Lung (tissue), 12 donors: ENCODE results near the gene DRGX. TPM values are rescaled to one million over a fixed set of nuclear protein-coding genes. Genes with fewer than 3 reads are reported as not detected.

ENCODE experiments used
- ATAC-seq: fragments of 200-7000 bp; cut with Tn5 transposase; one replicate; pipeline ENCODE4 v1.9.1; 2020; ENCODE audit warnings: moderate number of reproducible peaks; ENCODE audit not compliant: insufficient read depth, low FRiP score
- DNase-seq, 3 donors: peaks; one replicate each; pipeline ENCODE4 v3.0.0-alpha.2; 2013 to 2017
- H3K27ac ChIP-seq, 2 donors: one replicate each; pipeline ENCODE4 v1.5.1; 2013; ENCODE audit warnings: mild to moderate bottlenecking in 2 of 2, moderate library complexity in 2 of 2, control low read depth in 1 of 2, inconsistent platforms in 1 of 2, low read depth in 1 of 2, low read length in 1 of 2
- H3K27me3 ChIP-seq, 3 donors: one replicate each; pipeline ENCODE4 v1.5.1; 2013; ENCODE audit warnings: low read length in 2 of 3; ENCODE audit not compliant: control insufficient read depth in 3 of 3, insufficient read depth in 3 of 3
- H3K36me3 ChIP-seq, 4 donors: one replicate each; pipeline ENCODE4 v1.5.1; 2013; ENCODE audit warnings: low read length in 4 of 4, mild to moderate bottlenecking in 1 of 4, moderate library complexity in 1 of 4; ENCODE audit not compliant: control insufficient read depth in 4 of 4, insufficient read depth in 4 of 4
- H3K4me1 ChIP-seq, 5 donors: one replicate each; pipeline ENCODE4 v1.5.1; 2013; ENCODE audit warnings: low read length in 5 of 5, mild to moderate bottlenecking in 2 of 5, moderate library complexity in 1 of 5; ENCODE audit not compliant: control insufficient read depth in 5 of 5, insufficient read depth in 5 of 5
- H3K4me3 ChIP-seq: one replicate; pipeline ENCODE4 v1.5.1; 2013; ENCODE audit warnings: mild to moderate bottlenecking, control low read depth, moderate library complexity
- H3K9ac ChIP-seq, 2 donors: one replicate each; pipeline ENCODE4 v1.5.1; 2013; ENCODE audit warnings: low read length in 2 of 2, control low read depth in 1 of 2; ENCODE audit not compliant: insufficient read depth in 1 of 2
- H3K9me3 ChIP-seq, 4 donors: one replicate each; pipeline ENCODE4 v1.5.1; 2013; ENCODE audit warnings: low read length in 3 of 4, mild to moderate bottlenecking in 1 of 4, moderate library complexity in 1 of 4; ENCODE audit not compliant: control insufficient read depth in 4 of 4, insufficient read depth in 3 of 4
- WGBS, 2 donors: extraction: QIAGEN DNeasy Blood & Tissue Kit; methylation state at CpG; one replicate each; pipeline ENCODE4 v1.1.7; 2013; 5-methylcytosine and 5-hydroxymethylcytosine counted together
- polyA plus RNA-seq, 2 donors: library from polyadenylated mRNA; stranded (reverse); fragments of 200-250 nt; gene quantifications; one replicate each; pipeline ENCODE4 v1.2.1, GENCODE V29; 2013
- total RNA-seq, 2 donors: library from RNA; depleted of rRNA in 1 of 2; stranded (reverse); fragments of >200 nt in 1 of 2; gene quantifications; one replicate each; pipeline ENCODE4 v1.2.1, GENCODE V29; 2014 to 2021
- TF ChIP-seq, protein P1 (sequence below): IDR thresholded peaks from 2 replicates; pipeline ENCODE4 v1.5.1; 2012; ENCODE audit warnings: mild to moderate bottlenecking; ENCODE audit errors: control extremely low read depth, extremely low read depth
- donor health status: control.
- donor health status: control.
- donor health status: Bipolar disorder and iron deficiency.
- donor health status: healthy.
- donor health status: DM: yes; HTN: yes; CAD: no.

DRGX gene
- total and polyA plus RNA-seq, 4 donors: 0.10 TPM; not detected in 3

DNA sequence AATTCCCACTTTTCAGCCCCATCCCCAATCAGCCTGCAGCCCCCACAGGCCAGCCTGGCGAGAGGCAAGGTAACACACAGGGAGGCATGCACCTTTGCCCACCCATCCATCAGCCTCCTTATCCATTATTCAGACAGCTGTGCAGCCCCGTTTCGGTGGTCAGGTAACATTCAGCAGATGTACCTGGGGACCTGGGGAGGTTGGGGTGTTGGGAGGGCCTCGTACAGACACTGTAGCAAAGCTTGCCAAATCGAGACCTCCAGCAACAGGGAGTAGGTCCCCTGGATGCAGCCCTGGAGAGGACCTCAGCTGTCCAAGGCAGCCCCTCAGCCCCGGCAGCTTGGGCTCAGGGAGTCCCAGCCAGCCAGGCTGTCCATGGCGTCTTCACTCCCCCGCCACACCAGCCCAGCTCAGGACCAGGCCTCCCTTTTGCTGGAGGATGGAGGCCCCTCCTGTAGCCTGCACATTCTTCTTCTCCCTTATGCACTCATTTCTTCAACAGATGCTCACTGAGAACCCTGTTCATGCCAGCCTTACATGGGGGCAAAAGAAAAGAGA is 8.5 kb upstream of the DRGX start:
- TF ChIP-seq, protein P1, sequence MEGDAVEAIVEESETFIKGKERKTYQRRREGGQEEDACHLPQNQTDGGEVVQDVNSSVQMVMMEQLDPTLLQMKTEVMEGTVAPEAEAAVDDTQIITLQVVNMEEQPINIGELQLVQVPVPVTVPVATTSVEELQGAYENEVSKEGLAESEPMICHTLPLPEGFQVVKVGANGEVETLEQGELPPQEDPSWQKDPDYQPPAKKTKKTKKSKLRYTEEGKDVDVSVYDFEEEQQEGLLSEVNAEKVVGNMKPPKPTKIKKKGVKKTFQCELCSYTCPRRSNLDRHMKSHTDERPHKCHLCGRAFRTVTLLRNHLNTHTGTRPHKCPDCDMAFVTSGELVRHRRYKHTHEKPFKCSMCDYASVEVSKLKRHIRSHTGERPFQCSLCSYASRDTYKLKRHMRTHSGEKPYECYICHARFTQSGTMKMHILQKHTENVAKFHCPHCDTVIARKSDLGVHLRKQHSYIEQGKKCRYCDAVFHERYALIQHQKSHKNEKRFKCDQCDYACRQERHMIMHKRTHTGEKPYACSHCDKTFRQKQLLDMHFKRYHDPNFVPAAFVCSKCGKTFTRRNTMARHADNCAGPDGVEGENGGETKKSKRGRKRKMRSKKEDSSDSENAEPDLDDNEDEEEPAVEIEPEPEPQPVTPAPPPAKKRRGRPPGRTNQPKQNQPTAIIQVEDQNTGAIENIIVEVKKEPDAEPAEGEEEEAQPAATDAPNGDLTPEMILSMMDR: no peak
- Histone ChIP-seq H3K4me1 (no peaks in the 10 kb centered on the region), H3K27ac (no peak overlapping the region), H3K4me3 (no peak overlapping the region), H3K9me3 (peaks cover 0 to 4% (median 0%) of the 10 kb centered on the region in 4 donors), H3K36me3 (no peaks in the 10 kb centered on the region), H3K9ac (no peak overlapping the region), H3K27me3 (peaks cover 0 to 51% (median 18%) of the 10 kb centered on the region in 3 donors)
- DNase-seq (no peak), ATAC-seq (no peak)
- WGBS, 2 donors: 73 to 87% methylated on average over 7 to 8 of the region's 8 CpGs

DNA sequence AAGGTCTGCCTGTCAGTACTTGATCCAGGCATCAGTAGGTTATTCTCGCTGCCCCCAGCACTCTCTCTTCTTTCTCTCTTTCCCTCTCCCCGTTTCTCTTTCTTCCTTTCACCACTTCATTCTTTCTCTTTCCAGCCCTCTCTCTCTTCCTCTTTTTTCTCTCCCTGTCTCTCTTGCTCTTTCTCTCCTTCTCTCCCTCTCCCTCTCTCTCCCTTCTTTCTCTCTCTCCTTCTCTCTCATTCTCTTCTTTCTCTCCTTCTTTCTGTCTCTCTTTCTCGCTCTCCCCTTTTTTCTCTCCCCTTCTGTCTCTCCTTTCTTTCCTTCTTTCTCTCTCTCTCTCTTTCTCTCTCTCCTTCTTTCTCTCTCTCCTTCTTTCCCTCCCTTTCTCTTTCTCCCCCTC is 7.5 kb upstream of the DRGX start:
- H3K27ac ChIP-seq: no peak overlapping the region
- H3K27me3 ChIP-seq: peaks cover 0 to 62% (median 29%) of the 10 kb centered on the region in 3 donors
- 57 to 66% methylated on average over 3 of the region's 3 CpGs for WGBS, 2 donors
- H3K4me1 ChIP-seq: peaks cover 0 to 2% (median under 1%) of the 10 kb centered on the region in 5 donors
- TF ChIP-seq, protein P1: no peak
- ATAC-seq: no peak
- H3K4me3 ChIP-seq: no peak overlapping the region
- no peaks in the 10 kb centered on the region for H3K36me3 ChIP-seq
- H3K9me3 ChIP-seq: peaks cover 0 to 4% (median 0%) of the 10 kb centered on the region in 4 donors
- no peak for DNase-seq
- no peak overlapping the region for H3K9ac ChIP-seq

DNA sequence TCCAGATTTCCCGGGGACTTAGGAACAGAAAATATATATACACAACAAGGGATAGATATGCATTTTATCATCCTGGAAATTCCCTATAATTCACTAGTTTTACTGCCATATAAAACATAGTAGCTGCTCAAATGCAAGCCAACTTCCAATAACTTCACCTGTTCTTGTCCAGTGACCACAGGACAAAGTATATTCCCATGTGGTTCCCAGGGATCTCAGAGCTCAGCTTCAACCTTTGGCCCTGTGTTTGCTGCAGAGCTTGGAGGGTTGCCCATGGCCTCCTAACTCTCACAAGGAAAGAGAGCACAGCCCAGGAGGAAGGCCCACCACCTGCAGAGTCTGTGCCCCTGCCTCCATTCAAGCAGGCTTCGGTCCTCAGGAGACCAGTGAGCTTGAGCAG is 4.5 kb upstream of the DRGX start:
- H3K9ac ChIP-seq: no peak overlapping the region
- 80 to 84% methylated on average over 2 of the region's 2 CpGs for WGBS, 2 donors
- H3K4me3 ChIP-seq: no peak overlapping the region
- DNase-seq (no peak), ATAC-seq (no peak)
- peaks cover 8 to 78% (median 46%) of the 10 kb centered on the region in 3 donors for H3K27me3 ChIP-seq
- no peaks in the 10 kb centered on the region for H3K36me3 ChIP-seq
- H3K9me3 ChIP-seq: peaks cover 0 to 6% (median 0%) of the 10 kb centered on the region in 4 donors
- TF ChIP-seq, protein P1: no peak
- H3K27ac ChIP-seq: no peak overlapping the region
- H3K4me1 ChIP-seq: peaks cover 0 to 15% (median 4%) of the 10 kb centered on the region in 5 donors

DNA sequence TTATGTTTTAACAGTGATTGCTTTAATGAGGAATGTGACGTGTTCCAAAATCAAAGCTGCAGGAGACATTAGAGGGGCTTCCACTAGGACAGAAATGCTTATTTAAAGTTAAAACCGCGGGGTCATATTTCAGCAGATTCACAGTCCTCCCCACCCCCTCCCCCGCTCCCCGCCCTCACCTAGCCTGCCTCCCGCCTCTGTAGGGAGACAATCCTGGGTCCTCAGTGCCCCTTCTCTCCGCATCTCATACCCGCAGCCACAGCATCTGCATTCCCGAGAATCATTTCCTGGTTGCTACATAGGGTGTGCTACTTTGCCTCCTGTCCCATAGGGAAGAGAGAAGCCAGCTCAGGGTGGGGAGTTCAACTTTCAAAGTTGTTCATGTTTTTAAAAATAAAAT is 3.1 kb upstream of the DRGX start:
- no peak for ATAC-seq
- Histone ChIP-seq H3K9me3 (peaks cover 0 to 6% (median 0%) of the 10 kb centered on the region in 4 donors), H3K27ac (no peak overlapping the region), H3K36me3 (no peaks in the 10 kb centered on the region), H3K27me3 (peaks cover 8 to 83% (median 57%) of the 10 kb centered on the region in 3 donors), H3K4me1 (peaks cover 0 to 17% (median 4%) of the 10 kb centered on the region in 5 donors), H3K9ac (no peak overlapping the region), H3K4me3 (no peak overlapping the region)
- TF ChIP-seq, protein P1: no peak
- 7 to 8% methylated on average over 9 of the region's 9 CpGs for WGBS, 2 donors
- no peak for DNase-seq
